ENCODE measurements around the gene C17orf100.
A peak's percentile ranks its signal among the peaks of the same experiment; 100 is the strongest.
"Not testable (repeated sequence)": the region's sequence is repeated elsewhere in the genome, so short reads cannot be mapped to it uniquely, and the experiment has no call there.

C17orf100 gene

DNA sequence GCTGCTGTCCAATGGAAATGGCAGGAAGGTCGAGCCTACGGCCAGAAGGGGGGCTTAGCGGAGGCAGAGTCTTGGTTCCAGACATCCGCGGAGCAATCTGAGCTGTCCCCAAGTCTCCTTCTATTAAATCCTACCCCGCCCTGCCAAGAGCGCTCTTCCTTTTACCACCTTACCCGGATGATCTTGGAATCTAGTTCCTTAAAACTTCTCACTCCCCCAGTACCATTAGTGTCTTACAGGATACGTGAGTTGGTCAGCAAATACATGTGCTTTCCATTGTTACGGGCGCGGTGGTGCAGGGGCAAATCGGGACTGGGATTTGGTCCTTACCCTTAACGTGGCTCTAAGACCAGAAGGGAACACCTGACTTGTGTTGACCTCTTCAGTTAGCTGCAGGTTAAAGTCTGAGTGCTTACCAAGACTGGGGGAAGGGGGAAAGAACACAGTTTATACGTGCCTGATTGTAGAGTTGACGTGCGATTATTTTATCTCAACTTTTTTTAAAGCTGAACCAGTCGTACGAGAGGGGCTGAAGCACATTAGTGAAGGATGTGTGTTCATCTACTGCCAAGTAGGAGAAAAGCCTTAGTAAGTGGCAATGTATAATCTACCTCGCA lies 10.2 kb upstream of the C17orf100 start:
- no peak for DNase-seq

DNA sequence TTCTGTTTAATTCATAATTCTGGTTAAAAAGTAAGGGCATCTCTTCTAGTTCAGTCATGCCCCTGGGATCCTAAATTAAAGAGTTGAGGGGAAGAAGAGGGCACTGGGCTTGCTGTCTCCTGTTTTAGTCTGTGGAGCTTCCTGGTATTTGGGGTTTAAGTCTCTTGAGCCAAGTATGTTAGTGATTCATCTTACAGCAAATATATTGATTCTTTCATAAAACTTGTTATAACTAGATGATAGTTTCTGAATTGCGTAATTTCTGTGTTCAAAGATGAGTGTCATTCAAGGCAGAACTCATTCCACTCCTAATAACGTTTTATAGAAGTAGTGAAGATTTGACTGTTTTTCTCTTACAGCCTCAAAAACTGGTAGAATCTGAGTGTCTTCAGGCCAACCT lies 9.0 kb upstream of the C17orf100 start:
- peak; percentile 2 for DNase-seq

DNA sequence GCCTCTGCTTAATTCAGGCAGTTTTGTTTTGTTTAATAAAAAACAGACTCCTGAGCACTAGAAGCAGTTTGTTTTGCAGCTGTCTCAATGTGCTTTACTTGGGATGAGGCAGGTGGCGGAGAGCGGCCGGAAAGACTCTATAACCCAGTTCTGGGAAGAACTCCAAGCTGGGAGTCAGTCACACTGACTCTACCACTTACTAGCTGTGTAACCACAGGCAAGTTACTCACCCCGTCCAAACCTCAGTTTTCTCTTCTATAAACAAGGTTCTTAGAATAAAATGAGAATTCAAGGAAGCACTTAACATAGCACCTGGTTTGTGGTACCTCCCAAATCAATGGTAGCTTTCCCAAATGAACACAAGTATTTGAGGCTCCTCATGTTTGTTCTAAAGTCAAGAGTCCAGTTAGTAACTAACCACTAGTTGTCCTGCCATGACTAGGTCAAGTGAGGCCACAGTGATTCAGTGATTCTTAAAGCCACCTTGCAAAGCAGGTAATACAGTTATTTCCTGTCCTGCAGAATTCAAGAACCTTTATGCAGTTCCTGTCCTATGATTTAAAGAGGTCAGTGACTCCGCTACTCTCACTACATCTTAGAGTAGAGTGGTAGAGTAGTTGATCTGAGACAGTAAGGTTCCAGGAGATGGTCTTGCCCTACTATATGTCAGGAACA lies 8.0 kb upstream of the C17orf100 start:
- no peak for DNase-seq

DNA sequence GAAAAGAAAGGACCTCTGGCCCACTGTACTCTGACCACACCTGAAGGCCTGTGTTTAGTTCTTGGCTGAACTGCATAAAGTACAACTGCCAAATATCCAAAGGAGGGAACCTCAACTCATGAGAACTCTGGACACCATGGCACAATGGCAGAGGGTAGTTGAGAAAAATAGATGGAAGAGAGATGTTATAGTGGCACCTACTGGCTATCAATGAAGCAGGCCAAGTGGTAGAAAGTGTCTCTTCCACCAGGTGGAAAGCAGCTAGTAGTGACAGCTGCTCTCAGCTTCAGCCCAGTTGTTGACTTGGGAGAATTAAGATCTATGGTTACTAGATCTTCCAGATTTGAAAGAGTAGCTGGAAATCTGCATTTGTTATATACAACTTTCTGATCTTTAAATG lies 3.4 kb upstream of the C17orf100 start:
- DNase-seq = peak; percentile 20

DNA sequence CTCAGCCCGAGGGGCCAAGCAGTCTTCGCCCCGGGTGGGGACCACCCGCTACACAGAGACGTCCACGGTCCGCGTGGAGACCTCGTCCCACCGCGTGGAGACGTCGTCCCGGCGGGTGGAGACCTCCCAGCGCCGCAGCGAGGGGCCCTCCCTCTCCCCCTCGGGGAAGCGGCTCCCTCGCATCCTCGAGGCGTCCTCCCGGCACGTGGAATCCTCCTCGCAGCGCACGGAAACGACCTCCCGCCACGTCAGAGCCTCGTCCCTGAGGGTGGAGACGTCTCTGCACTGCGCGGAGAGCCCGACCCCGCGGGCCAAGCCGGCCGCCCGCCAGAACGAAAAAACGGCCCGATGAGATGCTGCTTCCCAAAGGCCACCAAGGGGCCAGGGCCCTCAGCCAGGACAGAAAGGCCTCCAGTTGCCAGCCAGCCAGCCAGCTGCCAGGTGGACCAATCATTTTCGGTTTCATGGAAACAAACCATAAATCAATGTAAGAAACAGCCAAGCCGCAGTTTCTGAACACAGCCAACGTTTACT lies 424 bp downstream of the C17orf100 start:
- DNase-seq = peak; percentile 29

DNA sequence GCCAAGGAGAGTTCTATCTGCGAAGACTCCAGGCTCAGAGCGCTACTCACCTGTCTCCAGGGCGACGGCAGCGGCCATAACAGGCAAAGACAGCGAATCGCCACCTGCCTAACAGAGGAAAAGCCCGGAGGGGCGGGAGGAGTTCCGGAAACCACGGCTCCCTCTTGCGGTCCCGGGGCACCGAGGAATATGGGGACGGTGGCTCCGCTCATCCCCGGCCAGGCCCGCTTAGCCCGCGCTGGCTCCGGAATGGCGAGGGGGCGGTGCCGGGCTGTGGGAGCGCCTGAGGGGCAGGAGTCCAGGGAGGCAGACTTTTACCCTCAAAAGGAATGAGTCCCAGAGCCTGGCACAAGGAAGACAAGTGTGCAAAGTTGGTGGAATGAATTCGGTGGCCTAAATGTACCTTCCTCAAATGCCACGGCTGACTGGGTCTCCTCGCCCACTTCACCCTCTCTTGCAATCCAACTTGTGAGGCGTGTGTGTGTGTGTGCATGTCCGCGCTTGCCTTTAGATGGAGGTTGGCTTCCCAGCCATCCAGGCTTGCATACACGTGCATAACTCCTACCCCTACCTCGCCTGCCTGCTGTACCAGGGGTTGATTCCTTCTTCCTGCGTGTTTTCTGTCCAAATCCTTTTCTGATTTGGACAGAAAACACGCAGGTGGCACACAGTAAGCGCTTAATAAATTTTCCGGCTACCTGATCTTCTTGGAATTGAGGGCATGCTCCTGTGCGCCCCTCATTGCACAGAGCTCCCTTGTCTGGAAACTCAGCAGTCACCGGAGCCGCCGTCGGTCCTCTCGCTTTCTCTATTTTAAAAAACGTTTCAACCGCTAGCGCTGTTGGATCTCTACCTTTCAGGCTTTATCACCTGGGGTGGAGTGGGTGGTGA lies 3.5 kb downstream of the C17orf100 start:
- DNase-seq = no peak

DNA sequence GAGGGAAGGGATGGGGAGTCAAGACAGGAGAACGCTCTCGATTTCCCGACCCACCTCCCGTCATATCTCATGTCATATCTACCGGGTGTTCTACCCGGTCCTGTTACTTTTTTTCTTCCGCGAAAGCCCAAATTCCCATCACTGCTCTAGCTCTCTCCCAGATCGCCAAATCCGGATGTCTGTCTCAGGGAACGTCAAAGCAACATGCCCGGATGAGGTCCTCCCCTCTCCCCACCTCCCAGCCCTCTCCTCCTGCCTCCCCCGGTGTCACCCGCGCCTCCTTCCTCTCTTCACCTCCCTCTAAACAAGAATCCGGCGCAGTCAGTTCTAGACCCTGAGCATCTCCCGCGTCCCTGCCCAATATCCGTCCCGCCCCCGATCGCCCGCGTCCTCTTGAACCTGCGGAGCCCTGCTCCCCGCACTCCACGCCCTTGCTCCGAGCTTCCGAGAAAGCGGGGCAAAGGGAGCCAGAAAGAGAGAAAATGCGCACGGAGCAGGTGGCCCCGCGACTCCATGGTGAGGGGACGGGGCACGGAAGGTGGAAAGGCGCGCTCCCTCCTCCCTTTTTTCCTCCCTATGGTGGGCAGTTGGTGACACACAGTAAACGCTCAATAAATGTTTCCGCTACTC lies 4.3 kb downstream of the C17orf100 start:
- DNase-seq = not testable (repeated sequence)

DNA sequence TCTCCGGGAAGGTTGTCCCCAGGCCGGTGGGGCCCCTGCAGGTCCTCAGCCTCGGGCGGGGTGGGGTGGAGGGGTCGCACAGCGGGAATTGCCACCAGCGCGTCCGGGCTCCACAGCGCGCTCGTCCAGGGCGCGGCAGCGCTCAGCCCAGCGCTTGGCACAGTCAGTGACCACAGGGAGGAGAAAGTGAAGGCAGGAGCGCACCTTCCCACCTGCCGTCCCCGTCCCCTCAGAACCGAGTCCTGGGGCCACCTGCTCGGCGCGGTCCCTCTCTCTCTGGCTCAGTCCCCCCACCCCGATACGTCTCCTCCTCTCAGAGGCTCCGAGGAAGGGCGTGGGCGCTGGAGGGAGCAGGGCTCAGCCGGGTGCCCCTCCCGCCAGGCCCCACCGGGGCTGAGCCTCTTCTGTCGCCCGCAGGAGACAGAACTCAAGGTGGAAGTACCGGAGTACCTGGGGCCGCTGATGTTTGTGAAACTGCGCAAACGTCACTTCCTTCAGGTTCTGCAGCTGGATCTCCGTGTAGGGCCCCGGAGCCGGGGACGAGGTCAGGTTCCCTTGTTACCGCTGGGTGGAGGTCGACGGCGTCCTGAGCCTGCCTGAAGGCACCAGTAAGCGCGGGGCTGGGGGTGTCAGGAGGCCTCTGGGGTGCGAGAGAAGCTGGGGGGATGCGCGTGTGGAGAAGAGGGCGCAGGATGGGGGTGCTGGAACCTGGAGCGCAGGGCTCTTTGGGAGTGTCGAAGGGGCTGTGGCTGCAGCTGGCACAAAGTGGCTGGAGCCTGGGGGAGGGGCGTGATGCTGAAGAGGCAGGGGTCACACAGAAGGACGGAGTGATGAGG lies 5.5 kb downstream of the C17orf100 start:
- not testable (repeated sequence) for DNase-seq

DNA sequence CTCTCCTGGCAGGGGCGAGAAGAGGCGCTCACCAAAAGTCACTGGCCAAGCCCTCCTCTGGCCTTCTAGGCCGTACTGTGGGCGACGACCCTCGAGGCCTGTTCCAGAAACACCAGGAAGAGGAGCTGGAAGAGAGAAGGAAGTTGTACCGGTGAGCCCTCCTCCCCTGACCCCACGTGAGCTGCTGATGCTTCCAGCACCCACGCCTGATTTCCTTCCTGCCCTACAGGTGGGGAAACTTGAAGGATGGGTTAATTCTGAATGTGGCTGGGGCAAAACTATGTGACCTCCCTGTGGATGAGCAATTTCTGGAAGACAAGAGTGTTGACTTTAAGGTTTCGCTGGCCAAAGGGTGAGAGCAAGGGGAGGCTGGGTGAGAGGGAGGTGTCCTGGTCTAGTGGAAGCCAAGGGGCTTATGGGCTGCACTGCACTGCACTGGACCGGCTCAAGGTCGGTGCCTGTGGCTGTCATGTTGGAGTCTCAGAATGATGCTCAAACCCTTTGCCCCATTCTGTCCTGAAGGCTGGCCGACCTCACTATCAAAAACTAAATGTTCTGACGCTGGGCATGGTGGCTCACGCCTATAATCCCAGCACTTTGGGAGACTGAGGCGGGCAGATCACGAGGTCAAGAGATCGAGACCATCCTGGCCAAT lies 6.2 kb downstream of the C17orf100 start:
- no peak for DNase-seq

DNA sequence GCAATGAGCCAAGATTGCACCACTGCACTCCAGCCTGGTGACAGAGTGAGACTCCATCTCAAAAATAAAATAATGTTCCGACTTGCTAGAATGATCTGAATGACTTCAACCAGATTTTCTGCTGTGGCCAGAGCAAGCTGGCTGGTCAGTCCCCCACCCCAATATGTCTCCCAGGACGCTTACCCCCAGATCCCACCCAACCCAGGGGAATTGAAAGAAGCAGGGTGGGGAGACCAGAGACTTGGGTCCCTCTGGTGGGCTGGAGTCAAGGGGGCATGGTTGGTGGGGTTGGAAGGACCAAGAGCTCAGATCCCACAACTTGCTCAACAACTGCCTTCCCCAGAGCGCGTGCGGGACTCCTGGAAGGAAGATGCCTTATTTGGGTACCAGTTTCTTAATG lies 6.8 kb downstream of the C17orf100 start:
- not testable (repeated sequence) for DNase-seq

DNA sequence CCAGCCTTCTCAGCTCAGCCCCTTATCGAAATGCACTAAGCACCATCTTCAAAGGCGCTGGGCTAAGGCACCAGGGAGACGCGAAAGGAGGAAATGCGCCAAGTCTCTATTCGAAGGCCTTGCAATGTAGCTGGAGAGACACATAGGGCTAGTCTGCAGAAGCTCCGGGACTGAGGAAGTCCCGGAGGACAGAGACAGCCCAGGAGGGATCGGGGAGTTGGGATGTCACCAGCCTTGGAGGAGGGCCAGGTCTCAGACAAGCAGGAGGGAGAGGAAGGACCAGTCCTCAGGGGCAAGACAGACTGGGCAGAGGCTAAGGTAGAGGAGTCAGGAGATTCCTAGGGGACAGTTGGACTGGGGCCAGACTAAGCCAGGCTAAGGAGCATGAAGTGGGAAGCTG lies 8.5 kb downstream of the C17orf100 start:
- peak; percentile 45 for DNase-seq

DNA sequence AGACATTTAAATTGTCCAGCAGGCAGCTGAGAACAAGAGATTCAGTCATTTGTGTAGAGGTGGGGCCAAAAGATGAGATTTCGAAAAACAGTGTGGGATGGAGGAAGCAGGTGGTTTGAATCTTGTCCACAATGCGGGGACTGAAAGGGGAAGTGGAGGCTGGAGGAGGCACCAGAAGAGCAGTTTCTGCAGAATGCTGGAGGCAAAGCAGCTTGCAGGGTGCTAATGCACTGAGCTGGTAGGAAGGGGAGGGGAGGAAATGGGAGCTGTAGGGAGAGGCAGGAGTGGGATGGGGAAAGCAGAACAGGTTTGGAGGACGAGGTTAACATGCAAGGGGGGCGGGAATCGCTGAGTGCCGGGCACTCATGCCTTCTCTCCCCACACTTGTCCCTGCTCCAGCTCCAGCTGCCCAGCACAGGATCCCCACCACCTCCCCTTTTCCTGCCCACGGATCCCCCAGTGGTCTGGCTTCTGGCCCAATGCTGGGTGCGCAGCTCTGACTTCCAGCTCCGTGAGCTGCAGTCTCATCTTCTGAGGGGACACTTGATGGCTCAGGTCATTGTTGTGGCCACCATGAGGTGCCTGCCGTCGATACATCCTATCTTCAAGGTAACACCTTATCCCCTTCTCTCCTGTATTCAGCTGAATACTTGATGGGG lies 9.4 kb downstream of the C17orf100 start:
- peak; percentile 93 for DNase-seq

DNA sequence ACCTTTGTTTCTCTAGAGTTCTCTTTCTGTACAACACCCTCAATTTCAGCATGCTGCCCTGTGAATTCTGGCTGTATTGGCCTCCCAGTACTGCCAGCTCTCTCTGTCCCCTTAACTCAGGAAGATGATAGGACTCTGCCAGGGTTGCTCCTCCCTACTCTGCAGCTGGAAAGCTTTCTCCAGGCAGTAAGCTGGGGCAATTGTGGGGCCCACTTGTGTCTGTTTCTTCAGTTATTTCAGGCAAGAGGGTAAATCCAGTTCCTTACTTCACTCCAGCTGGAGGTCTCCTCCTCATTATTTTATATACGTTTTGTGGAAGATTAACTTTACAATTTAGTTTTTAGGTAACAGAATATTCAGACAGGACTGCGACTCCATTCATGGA lies 9.9 kb downstream of the C17orf100 start:
- peak; percentile 14 for DNase-seq

DNA sequence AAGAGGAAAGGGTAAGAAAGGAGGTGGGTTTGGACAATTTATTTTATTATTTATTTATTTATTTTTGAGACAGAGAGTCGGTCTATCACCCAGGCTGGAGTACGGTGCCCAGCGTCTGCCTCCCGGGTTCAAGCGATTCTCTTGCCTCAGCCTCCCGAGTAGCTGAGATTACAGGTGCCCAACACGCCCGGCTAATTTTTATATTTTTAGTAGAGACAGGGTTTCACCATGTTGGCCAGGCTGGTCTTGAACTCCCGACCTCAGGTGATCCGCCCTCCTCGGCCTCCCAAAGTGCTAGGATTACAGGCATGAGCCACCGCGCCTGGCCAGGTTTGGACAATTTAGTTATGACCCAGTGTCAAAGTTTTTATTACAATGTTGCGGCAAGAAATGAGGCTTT lies 11.6 kb downstream of the C17orf100 start:
- not testable (repeated sequence) for DNase-seq

DNA sequence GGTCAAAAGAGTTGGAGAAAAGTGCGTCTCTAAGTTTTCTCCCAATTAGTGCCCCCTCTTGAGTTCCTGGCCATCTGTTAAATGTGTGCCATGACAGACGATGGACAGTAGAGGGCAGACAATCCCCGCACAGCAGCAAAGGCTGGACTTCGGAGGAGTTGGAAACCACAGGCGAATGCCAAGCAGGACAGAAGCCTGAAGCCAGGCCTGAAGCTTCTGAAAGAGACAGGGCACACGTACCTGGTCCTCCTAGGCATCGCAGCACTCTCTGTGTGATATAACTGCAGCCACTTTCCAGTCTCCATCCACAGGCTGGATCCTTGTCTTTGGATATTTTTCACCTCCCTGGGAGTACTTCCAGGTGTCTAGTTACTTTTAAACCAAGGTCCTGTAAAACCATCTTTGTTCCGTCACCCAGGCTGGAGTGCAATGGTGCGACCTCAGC lies 14.5 kb downstream of the C17orf100 start:
- DNase-seq = peak; percentile 71

DNA sequence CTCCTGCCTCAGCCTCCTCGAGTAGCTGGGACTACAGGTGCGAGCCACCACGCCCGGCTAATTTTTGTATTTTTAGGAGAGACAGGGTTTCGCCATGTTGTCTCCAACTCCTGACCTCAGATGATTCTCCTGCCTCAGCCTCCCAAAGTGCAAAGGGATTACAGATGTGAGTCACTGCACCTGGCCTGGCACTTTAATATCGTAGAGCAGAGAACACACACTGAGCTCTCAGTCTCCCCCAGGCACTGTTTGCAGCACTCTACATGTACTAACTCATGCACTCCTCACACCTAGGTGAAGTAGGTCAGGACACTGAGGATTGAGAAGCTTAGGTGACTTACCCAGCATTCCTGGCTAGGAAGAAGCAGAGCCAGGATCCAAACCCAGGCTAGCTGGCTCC lies 15.0 kb downstream of the C17orf100 start:
- no peak for DNase-seq

DNA sequence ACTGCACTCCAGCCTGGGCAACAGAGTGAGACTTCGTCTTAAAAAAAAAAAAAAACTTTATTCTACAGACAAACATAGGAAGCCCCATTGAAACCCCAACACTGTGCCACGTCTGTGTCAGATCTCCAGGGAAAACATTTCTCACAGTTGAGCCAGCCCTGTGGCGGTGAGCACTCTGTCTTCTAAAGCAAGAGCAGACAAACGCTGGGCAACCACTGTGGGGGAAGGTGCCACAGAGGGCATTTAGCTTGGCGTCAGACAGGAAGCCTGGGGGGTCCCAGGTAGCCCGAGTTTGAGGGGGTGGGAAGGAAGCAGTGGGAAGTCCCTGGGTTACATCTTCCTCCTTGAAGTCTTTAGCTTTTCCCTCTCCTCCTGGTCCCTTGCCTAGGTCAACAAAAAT lies 16.0 kb downstream of the C17orf100 start:
- DNase-seq = no peak

DNA sequence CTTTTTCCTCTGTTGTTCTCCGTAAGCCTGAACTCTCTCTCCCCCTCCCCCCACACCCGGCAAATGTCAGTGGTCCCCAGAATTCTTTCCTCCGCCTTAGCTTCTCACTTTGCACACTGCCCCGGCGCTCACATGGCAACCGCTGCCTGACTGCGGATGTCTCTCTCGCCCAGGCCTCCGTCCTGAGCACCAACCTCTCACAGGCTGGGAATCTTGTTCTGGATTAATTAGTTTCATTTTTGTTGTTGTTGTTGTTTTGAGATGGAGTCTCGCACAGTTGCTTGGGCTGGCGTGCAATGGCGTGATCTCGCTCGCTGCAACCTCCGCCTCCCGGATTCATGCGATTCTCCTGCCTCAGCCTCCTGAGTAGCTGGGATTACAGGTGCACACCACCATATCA lies 16.7 kb downstream of the C17orf100 start:
- DNase-seq = no peak

DNA sequence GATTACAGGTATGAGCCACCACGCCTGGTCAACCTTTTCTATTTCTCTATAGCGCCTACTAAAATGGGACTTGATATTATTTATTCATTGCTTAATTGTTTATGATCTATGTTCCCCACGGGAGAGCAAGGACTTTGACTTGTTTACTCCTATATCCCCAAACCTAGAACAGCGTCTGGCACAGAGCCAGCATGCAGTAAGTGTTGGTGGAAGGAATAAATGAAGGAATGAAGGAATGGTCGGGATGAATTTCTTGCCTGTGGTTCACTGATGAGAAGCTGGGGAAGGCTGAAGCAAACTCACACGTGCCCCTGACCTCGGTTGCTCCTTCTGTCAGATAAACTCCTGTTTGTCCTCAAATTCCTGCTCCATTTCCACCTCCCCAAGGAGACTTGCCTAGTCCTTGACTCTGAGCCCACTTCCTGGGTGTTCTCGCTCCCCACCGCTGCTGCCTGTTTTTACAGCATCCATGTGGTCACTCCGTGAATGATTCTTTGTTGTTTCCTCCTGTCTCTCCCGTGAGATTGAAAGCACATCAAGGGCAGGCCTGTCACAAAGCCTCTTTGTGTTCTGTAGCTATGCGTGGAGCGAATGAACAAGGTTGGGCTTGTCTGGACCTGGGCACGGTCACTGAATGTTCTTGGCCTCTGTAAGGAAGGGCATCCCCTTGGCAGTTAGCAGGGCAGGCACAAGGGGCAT lies 17.3 kb downstream of the C17orf100 start:
- DNase-seq = no peak

DNA sequence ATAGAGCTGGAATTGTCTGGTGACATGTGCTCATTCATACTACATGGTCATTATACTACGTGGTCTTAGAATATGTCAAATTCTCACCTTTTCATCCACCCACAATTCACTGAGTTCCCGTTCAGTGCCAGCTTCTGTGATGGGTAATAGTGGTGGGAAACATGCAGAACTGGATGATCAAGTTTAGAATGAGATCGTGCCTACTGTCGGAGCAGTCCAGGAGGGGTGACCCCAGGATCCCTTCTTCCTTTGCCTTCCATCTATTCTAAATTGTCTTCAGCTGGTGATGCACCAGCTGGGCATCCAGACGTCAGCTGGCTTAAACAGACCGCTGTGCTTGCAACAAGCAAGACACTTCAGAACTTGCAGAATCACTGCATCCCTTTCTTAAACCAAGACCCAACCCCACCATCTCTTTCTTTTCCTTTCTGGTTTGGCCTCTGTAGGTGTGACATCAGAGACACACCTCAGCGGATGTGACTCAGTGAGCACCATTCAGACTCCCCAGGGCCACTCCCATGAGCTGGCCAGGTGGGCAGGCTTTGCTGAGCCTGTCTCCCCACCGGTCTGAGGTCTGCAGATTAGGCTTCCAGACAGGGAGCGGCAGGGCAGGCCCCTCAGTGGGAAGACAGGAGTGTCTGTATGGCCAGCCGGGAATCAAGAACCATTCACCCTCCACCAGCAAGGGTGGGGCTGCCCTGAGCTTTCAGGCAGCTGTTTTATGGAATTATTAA lies 18.1 kb downstream of the C17orf100 start:
- no peak for DNase-seq

Measured in MV-4-11 (cell line).